Measurements from ENCODE around the gene PRPS1.
A peak's percentile ranks its signal among the peaks of the same experiment; 100 is the strongest.

Gene PRPS1

GRCh38 chrX:107628662-107629539, 591 bp downstream of the PRPS1 start:
- peak overlapping the region; percentile 58 for H3K4me3 ChIP-seq (replicated peaks; ENCODE audit: insufficient read depth, low read length)
- H3K27me3 ChIP-seq (ENCODE audit: insufficient read depth, poor library complexity, severe bottlenecking) = no peaks in the 10 kb centered on the region
- TF ChIP-seq SPI1 (IDR thresholded peaks at IDR 0.05; ENCODE audit: borderline replicate concordance, low read depth) (no peak), GABPA (IDR thresholded peaks at IDR 0.05; ENCODE audit: low read depth) (no peak), CTCF (IDR thresholded peaks at IDR 0.05; ENCODE audit: insufficient read depth, low read length) (no peak), POLR2AphosphoS5 (IDR thresholded peaks at IDR 0.05; ENCODE audit: low read depth) (no peak), REST (IDR thresholded peaks at IDR 0.05; ENCODE audit: insufficient replicate concordance, low read depth) (no peak)
- peak in 1 of 2 experiments; percentile 49 for DNase-seq (ENCODE audit: low read depth in 1 of 2, low spot score in 1 of 2)
- H3K27ac ChIP-seq (replicated peaks) = peak overlapping the region; percentile 85

- DNase-seq (ENCODE audit: low read depth in 1 of 2, low spot score in 1 of 2) = peak; percentile 13 to 18
- TF ChIP-seq POLR2AphosphoS5 (IDR thresholded peaks at IDR 0.05; ENCODE audit: low read depth) = no peak
- no peak for TF ChIP-seq REST (IDR thresholded peaks at IDR 0.05; ENCODE audit: insufficient replicate concordance, low read depth)
- no peak for TF ChIP-seq SPI1 (IDR thresholded peaks at IDR 0.05; ENCODE audit: borderline replicate concordance, low read depth)
- no peak for TF ChIP-seq GABPA (IDR thresholded peaks at IDR 0.05; ENCODE audit: low read depth)
- Histone ChIP-seq H3K27ac (replicated peaks) (no peak overlapping the region; the same call in 1 of the 2 replicates), H3K4me3 (replicated peaks; ENCODE audit: insufficient read depth, low read length) (peak overlapping the region; percentile 58), H3K27me3 (ENCODE audit: insufficient read depth, poor library complexity, severe bottlenecking) (no peaks in the 10 kb centered on the region)
These were observed 1.2 kb downstream of the PRPS1 start for GRCh38 chrX:107629540-107629909.

GRCh38 chrX:107630031-107630689, 1.9 kb downstream of the PRPS1 start:
- TF ChIP-seq CTCF (IDR thresholded peaks at IDR 0.05; ENCODE audit: insufficient read depth, low read length) (no peak), POLR2AphosphoS5 (IDR thresholded peaks at IDR 0.05; ENCODE audit: low read depth) (no peak), GABPA (IDR thresholded peaks at IDR 0.05; ENCODE audit: low read depth) (no peak), REST (IDR thresholded peaks at IDR 0.05; ENCODE audit: insufficient replicate concordance, low read depth) (no peak), SPI1 (IDR thresholded peaks at IDR 0.05; ENCODE audit: borderline replicate concordance, low read depth) (no peak)
- Histone ChIP-seq H3K27me3 (ENCODE audit: insufficient read depth, poor library complexity, severe bottlenecking) (no peaks in the 10 kb centered on the region), H3K4me3 (replicated peaks; ENCODE audit: insufficient read depth, low read length) (peak overlapping the region; percentile 58), H3K27ac (replicated peaks) (no peak overlapping the region)
- DNase-seq (ENCODE audit: low read depth in 1 of 2, low spot score in 1 of 2) = no peak

All from HL-60 (cell line).